Measurements from ENCODE around the gene CPNE6. TPM values are rescaled to one million over a fixed set of nuclear protein-coding genes. Genes with fewer than 3 reads are reported as not detected.
A peak's percentile ranks its signal among the peaks of the same experiment; 100 is the strongest.

Gene CPNE6
- total RNA-seq, 4 donors from 2014 or later = 0.76 TPM; not detected in 3

DNA sequence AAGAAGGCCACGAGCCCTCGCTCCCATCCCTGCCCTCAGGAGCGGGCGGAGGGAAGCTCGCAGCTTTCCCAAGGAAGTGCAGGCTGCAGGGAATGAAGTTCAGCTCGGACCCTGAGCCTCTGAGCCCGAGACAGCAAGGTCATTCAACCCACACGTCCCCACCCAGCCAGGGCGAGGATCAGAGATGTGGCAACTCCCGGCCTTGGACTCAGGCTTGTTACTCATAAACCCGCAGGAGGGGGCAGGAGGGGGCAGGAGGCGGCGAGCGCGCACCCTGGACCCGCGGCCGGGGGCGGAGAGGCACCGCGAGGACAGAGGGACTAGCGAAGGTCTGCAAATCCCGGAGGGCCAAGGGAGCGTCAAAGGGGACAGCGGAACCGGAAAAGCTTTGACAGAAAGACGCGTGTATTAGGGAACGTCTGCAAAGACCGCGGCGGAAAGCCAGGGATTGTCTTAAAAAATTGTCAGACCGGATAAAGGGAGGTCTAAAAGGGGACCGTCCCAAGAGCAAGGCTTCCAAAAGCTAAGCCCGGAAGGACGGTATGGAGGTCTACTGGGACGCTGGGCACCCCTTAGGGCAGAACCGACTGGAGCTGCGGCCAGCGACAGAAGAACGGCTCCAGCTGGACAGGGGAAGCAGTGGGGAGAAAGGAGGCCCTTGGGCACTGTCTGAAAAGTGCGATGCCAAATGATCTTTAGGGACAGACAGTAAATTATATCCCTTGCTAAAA, 42.6 kb downstream of the CPNE6 start:
- H3K4me1 ChIP-seq = no peaks in the 10 kb centered on the region
- TF ChIP-seq, protein P1, sequence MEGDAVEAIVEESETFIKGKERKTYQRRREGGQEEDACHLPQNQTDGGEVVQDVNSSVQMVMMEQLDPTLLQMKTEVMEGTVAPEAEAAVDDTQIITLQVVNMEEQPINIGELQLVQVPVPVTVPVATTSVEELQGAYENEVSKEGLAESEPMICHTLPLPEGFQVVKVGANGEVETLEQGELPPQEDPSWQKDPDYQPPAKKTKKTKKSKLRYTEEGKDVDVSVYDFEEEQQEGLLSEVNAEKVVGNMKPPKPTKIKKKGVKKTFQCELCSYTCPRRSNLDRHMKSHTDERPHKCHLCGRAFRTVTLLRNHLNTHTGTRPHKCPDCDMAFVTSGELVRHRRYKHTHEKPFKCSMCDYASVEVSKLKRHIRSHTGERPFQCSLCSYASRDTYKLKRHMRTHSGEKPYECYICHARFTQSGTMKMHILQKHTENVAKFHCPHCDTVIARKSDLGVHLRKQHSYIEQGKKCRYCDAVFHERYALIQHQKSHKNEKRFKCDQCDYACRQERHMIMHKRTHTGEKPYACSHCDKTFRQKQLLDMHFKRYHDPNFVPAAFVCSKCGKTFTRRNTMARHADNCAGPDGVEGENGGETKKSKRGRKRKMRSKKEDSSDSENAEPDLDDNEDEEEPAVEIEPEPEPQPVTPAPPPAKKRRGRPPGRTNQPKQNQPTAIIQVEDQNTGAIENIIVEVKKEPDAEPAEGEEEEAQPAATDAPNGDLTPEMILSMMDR (IDR thresholded peaks at IDR 0.05) = peak in 1 of 4 experiments; percentile 2
- peak in 1 of 2 donors; percentile 33 for TF ChIP-seq POLR2A (IDR thresholded peaks at IDR 0.05)
- H3K36me3 ChIP-seq = no peaks in the 10 kb centered on the region
- intact Hi-C loops (cut with DNase I; ENCODE audit: low total_unique reads) = no loop called here
- peak overlapping the region; percentile 99 to 100 for H3K27ac ChIP-seq
- H3K9me3 ChIP-seq = no peaks in the 10 kb centered on the region
- H3K27me3 ChIP-seq = no peaks in the 10 kb centered on the region
- peak overlapping the region; percentile 60 to 82 for H3K4me3 ChIP-seq
- DNase-seq = peak; percentile 78 to 85

DNA sequence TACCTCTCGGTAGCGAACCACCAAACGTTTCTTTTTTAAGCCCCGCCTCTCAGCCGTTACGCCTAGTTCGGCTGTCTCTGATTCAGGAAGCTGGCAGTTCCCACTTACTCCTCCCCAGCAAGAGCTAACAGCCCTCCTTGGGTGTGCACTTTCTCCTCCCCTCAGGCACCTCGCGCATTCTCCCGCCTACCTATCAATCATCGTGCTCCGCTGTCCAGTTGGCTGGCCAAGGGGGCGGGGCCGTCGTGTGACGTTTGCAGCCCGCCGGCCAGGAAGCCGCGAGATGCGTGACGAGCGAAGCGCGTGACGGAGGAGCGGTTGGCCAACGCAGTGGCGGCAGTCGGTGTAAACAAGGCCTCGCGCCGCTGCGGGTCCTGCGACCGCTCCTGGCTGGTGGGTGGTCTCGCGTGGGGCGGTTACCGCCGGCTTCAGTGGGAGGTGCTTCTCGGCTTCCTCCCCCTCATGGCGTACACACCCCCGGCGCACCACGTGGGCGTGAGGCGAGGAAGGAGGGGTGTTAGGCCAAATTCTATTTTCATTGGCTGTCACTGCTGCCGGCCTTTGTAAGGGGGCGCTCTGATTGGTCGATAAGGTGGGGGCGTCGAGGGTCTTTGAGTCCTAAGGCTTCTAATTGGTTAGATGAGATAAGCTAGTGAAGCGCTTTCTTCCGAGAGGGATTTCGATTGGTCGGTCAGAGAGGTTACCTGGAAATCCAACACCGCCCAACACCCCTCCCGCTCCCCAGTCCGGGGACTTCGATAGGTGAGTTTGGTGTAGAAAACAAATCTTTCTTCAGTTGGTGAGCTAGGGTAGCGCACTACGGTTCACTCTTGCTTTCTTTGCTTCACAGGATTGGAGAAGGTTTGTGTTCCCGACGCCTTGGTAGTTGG, 43.4 kb downstream of the CPNE6 start, which contains the start of the genes DCAF11 and NRL:
TSS of gene DCAF11 (plus strand) at position 246 of the 890 bp plus-strand sequence. CDS start 818 bp downstream, outside the sequence.
TSS of gene NRL (minus strand) at position 418 of the 890 bp plus-strand sequence. CDS start 32,101 bp downstream, outside the sequence.
- intact Hi-C loops (cut with DNase I; ENCODE audit: low total_unique reads) = no loop called here
- Histone ChIP-seq H3K27ac (peak within 1 kb of the TSS; percentile 99 to 100), H3K4me1 (no peaks in the 10 kb centered on the region), H3K9me3 (no peaks in the 10 kb centered on the region), H3K27me3 (no peaks in the 10 kb centered on the region), H3K36me3 (no peaks in the 10 kb centered on the region), H3K4me3 (peak within 1 kb of the TSS; percentile 60 to 82)
- DNase-seq = peak; percentile 98 to 99
- TF ChIP-seq POLR2A (IDR thresholded peaks at IDR 0.05) = peak; percentile 49 to 61
- TF ChIP-seq, protein P1 (IDR thresholded peaks at IDR 0.05) = peak in 1 of 4 experiments; percentile 4

DNA sequence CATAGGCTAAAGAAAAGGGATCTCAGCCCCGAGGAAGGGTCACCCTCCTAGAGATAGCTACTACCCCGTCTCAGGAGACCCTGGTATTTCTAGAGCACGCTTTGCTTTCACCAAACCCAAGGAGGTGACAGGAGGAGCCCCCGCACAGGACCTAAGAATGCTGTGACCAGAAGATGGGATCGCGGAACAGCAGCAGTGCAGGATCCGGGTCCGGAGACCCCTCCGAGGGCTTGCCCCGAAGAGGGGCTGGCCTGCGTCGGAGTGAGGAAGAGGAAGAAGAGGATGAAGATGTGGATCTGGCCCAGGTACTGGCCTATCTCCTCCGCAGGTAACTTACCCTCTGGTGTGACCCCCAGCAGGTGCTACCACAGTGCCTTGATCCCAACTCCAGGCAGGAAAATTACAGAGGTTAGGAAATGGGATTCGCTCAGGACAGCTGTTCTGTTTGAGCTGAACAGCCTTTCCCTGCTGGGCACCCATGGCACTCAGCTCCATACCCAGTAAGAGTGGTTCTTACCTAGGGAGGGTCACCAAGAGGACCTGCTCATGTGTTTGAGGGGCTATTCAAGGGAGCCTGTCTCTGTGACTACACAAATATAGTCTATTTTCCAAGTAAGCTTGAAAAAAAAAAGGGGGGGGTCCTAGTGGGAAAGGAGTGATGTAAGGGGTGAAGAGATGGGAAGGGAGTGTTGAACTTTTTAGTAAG, 44.2 kb downstream of the CPNE6 start:
- TF ChIP-seq POLR2A (IDR thresholded peaks at IDR 0.05) = no peak
- TF ChIP-seq, protein P1 (IDR thresholded peaks at IDR 0.05) = no peak
- H3K36me3 ChIP-seq = no peaks in the 10 kb centered on the region
- H3K4me3 ChIP-seq = peak overlapping the region; percentile 60 to 82
- no peaks in the 10 kb centered on the region for H3K4me1 ChIP-seq
- H3K27ac ChIP-seq = peak overlapping the region; percentile 99 to 100
- no peaks in the 10 kb centered on the region for H3K9me3 ChIP-seq
- intact Hi-C loops (cut with DNase I; ENCODE audit: low total_unique reads) = no loop called here
- H3K27me3 ChIP-seq = no peaks in the 10 kb centered on the region
- DNase-seq = no peak

DNA sequence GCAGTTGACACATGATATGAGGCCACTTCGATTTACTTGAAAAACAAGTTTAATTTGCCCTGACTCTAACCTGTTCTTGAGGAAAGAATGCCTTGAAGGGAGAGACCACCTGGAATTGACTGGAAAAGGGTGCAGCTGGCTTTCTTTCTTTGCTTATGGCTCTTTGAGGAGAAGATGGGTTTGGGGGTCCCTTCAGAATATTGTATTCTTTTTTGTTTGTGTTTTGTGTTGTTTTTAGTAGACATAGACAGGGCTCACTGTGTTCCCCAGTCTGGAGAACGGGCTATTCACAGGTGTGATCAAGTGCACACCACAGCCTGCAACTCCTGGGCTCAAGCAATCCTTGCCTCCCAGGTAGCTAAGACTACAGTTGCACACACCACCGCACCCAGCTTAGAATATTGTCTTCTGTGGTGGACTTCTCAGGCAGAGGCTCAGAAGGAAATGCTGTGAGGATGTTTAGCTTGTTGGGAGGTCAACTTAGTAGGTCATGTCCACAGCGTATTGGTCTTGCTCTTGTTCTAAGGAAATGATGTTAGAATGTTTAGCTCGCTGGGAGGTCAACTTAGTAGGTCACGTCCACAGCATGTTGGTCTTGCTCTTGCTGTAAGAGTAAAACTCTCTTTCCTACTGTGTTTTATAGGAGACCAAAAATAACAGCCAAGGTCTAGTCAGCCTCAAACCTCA, 44.9 kb downstream of the CPNE6 start:
- Histone ChIP-seq H3K9me3 (no peaks in the 10 kb centered on the region), H3K4me1 (no peaks in the 10 kb centered on the region), H3K27ac (no peak overlapping the region), H3K4me3 (peak overlapping the region in 1 of 2 donors; percentile 60), H3K36me3 (no peaks in the 10 kb centered on the region), H3K27me3 (no peaks in the 10 kb centered on the region)
- intact Hi-C loops (cut with DNase I; ENCODE audit: low total_unique reads) = no loop called here
- TF ChIP-seq POLR2A (IDR thresholded peaks at IDR 0.05) = no peak
- TF ChIP-seq, protein P1 (IDR thresholded peaks at IDR 0.05) = no peak
- no peak for DNase-seq

Data from uterus (tissue), 4 donors.